Breast epithelium (tissue), 3 donors: ENCODE measurements around the gene RUBCN.
"Not testable (repeated sequence)": the region's sequence is repeated elsewhere in the genome, so short reads cannot be mapped to it uniquely, and the experiment has no call there.

Source experiments
- CTCF ChIP-seq, 3 donors: fragments of 450-650 bp; IDR thresholded peaks; one replicate each; pipeline ENCODE4 v1.5.1; 2016 to 2017; ENCODE audit warnings: antibody characterized with exemption in 3 of 3, mild to moderate bottlenecking in 3 of 3, moderate library complexity in 3 of 3
- POLR2AphosphoS5 ChIP-seq, 3 donors: sonication (generic); formaldehyde crosslinking; IDR thresholded peaks; one replicate each; pipeline ENCODE4 v1.6.1; 2017; ENCODE audit warnings: antibody characterized with exemption in 3 of 3

GRCh38 chr3:197662352-197662751, 74.4 kb downstream of the RUBCN start:
- not testable (repeated sequence) for TF ChIP-seq CTCF, POLR2AphosphoS5 (IDR thresholded peaks at IDR 0.05)
